Mesenchymal stem cell (in vitro differentiated cells and primary cell): Measurements from ENCODE around the gene PGC.

ENCODE experiments used
- DNase-seq: peaks from one replicate; pipeline ENCODE4 v3.0.0-alpha.2; 2013
- H2AFZ ChIP-seq: one replicate; pipeline ENCODE4 v1.6.1; 2013; ENCODE audit warnings: low read depth, mild to moderate bottlenecking, control low read depth, inconsistent platforms, low read length, moderate library complexity
- H2AK5ac ChIP-seq: 2 replicates; pipeline ENCODE4 v1.6.1; 2013; ENCODE audit warnings: low read length, moderate library complexity, mild to moderate bottlenecking, inconsistent platforms; ENCODE audit not compliant: severe bottlenecking
- H2BK120ac ChIP-seq: one replicate; pipeline ENCODE4 v1.6.1; 2013; ENCODE audit warnings: low read depth, mild to moderate bottlenecking, inconsistent platforms, low read length, moderate library complexity
- H2BK12ac ChIP-seq, 2 experiments: one replicate each; pipeline ENCODE4 v1.6.1; 2013; ENCODE audit warnings: inconsistent platforms in 2 of 2, low read length in 2 of 2, mild to moderate bottlenecking in 2 of 2, moderate library complexity in 2 of 2, control low read depth in 1 of 2
- H2BK15ac ChIP-seq: one replicate; pipeline ENCODE4 v1.6.1; 2013; ENCODE audit warnings: mild to moderate bottlenecking, low read depth, inconsistent platforms; ENCODE audit not compliant: poor library complexity, severe bottlenecking
- H2BK5ac ChIP-seq: 2 replicates; pipeline ENCODE4 v1.6.1; 2013; ENCODE audit warnings: low read depth, mild to moderate bottlenecking, low read length, control low read depth, inconsistent platforms; ENCODE audit not compliant: poor library complexity, severe bottlenecking
- H3K14ac ChIP-seq, 2 experiments: one replicate each; pipeline ENCODE4 v1.6.1; 2013; ENCODE audit warnings: inconsistent platforms in 2 of 2, low read length in 2 of 2, control low read depth in 1 of 2, mild to moderate bottlenecking in 1 of 2, moderate library complexity in 1 of 2
- H3K18ac ChIP-seq, 2 experiments: one replicate each; pipeline ENCODE4 v1.6.1; 2013; ENCODE audit warnings: inconsistent platforms in 2 of 2, low read length in 2 of 2, control low read depth in 1 of 2, low read depth in 1 of 2, mild to moderate bottlenecking in 1 of 2
- H3K23ac ChIP-seq, 2 experiments: one replicate each; pipeline ENCODE4 v1.6.1; 2013; ENCODE audit warnings: inconsistent platforms in 2 of 2, low read length in 2 of 2, mild to moderate bottlenecking in 2 of 2, moderate library complexity in 2 of 2, control low read depth in 1 of 2
- H3K27ac ChIP-seq: 2 replicates; pipeline ENCODE4 v1.5.1; 2013; ENCODE audit warnings: mild to moderate bottlenecking, moderate library complexity, low read length, control low read depth, inconsistent platforms; ENCODE audit not compliant: poor library complexity, severe bottlenecking
- H3K27me3 ChIP-seq, 2 experiments: 2 replicates each; pipeline versions ENCODE4 v1.6.1 to v1.7.0; 2013; ENCODE audit warnings: low read length in 2 of 2, mild to moderate bottlenecking in 2 of 2, moderate library complexity in 2 of 2, control low read depth in 1 of 2, inconsistent platforms in 1 of 2; ENCODE audit not compliant: control insufficient read depth in 1 of 2, insufficient read depth in 1 of 2
- H3K36me3 ChIP-seq, 2 experiments: 2 replicates each; pipeline versions ENCODE4 v1.6.1 to v1.7.0; 2013; ENCODE audit warnings: low read length in 2 of 2, control low read depth in 1 of 2, inconsistent platforms in 1 of 2, low read depth in 1 of 2, mild to moderate bottlenecking in 1 of 2; ENCODE audit not compliant: insufficient read depth in 2 of 2, control insufficient read depth in 1 of 2
- H3K4ac ChIP-seq, 2 experiments: one replicate each; pipeline ENCODE4 v1.6.1; 2013; ENCODE audit warnings: inconsistent platforms in 2 of 2, low read length in 2 of 2, mild to moderate bottlenecking in 2 of 2, moderate library complexity in 2 of 2, control low read depth in 1 of 2, low read depth in 1 of 2
- H3K4me1 ChIP-seq: 2 replicates; pipeline ENCODE4 v1.6.1; 2013; ENCODE audit warnings: low read depth, low read length, control low read depth; ENCODE audit not compliant: control insufficient read depth, insufficient read depth
- H3K4me2 ChIP-seq: 2 replicates; pipeline ENCODE4 v1.6.1; 2013; ENCODE audit warnings: low read length, mild to moderate bottlenecking, inconsistent platforms; ENCODE audit not compliant: poor library complexity, severe bottlenecking
- H3K4me3 ChIP-seq, 2 experiments: 2 replicates each; pipeline versions ENCODE4 v1.5.1 to v1.7.0; 2013; ENCODE audit warnings: low read length in 2 of 2, mild to moderate bottlenecking in 2 of 2, control low read depth in 1 of 2, low read depth in 1 of 2; ENCODE audit not compliant: insufficient read depth in 1 of 2
- H3K79me1 ChIP-seq: replicated peaks from 2 replicates; pipeline ENCODE4 v1.6.1; 2013; ENCODE audit warnings: mild to moderate bottlenecking, control low read depth, low read length, inconsistent platforms; ENCODE audit not compliant: poor library complexity, severe bottlenecking
- H3K9ac ChIP-seq: 2 replicates; pipeline ENCODE4 v1.7.0; 2013; ENCODE audit warnings: mild to moderate bottlenecking, low read length, moderate library complexity
- H3K9me3 ChIP-seq: 2 replicates; pipeline ENCODE4 v1.7.0; 2013; ENCODE audit warnings: mild to moderate bottlenecking, low read length; ENCODE audit not compliant: control insufficient read depth
- H4K8ac ChIP-seq: one replicate; pipeline ENCODE4 v1.6.1; 2013; ENCODE audit warnings: inconsistent platforms, mild to moderate bottlenecking, low read length, moderate library complexity
- H4K91ac ChIP-seq: one replicate; pipeline ENCODE4 v1.6.1; 2013; ENCODE audit warnings: mild to moderate bottlenecking, low read length, inconsistent platforms
- WGBS: methylation state at CpG from one replicate; pipeline ENCODE4 v1.1.7; 2013; ENCODE audit warnings: mixed read lengths; 5-methylcytosine and 5-hydroxymethylcytosine counted together

PGC gene

GRCh38 chr6:41781366-41781730 is 34.2 kb upstream of the PGC start:
- Histone ChIP-seq H4K91ac (no peak overlapping the region), H3K18ac (no peak overlapping the region), H2BK15ac (no peak overlapping the region), H3K79me1 (peaks cover 17% of the 10 kb centered on the region), H3K4me1 (peaks cover 20% of the 10 kb centered on the region), H2AFZ (no peak overlapping the region), H3K4me3 (peak overlapping the region in 1 of 2 experiments; percentile 77), H3K4me2 (no peak overlapping the region), H3K4ac (no peak overlapping the region), H3K27me3 (no peaks in the 10 kb centered on the region), H3K36me3 (peaks cover 5 to 14% of the 10 kb centered on the region in 2 experiments), H3K23ac (no peak overlapping the region), H4K8ac (no peak overlapping the region), H2AK5ac (no peak overlapping the region), H2BK5ac (no peak overlapping the region), H3K27ac (no peak overlapping the region), H2BK12ac (peak overlapping the region in 1 of 2 experiments; percentile 45), H3K14ac (no peak overlapping the region), H3K9ac (no peak overlapping the region), H2BK120ac (no peak overlapping the region), H3K9me3 (no peaks in the 10 kb centered on the region)
- 48% methylated on average over 2 of the region's 3 CpGs for WGBS
- no peak for DNase-seq

- Histone ChIP-seq H3K14ac (no peak within 1 kb of the TSS), H3K9me3 (no peaks in the 10 kb centered on the region), H2BK15ac (peak within 1 kb of the TSS; percentile 28), H3K4ac (peak within 1 kb of the TSS in 1 of 2 experiments; percentile 26), H3K27me3 (no peaks in the 10 kb centered on the region), H4K8ac (no peak within 1 kb of the TSS), H3K79me1 (peaks cover 17% of the 10 kb centered on the region), H3K36me3 (peaks cover 5 to 15% of the 10 kb centered on the region in 2 experiments), H3K4me3 (peak within 1 kb of the TSS; percentile 64 to 84), H2BK5ac (no peak within 1 kb of the TSS), H3K4me2 (peak within 1 kb of the TSS; percentile 95), H3K4me1 (peaks cover 14% of the 10 kb centered on the region), H3K23ac (no peak within 1 kb of the TSS), H2AFZ (peak within 1 kb of the TSS; percentile 68), H4K91ac (no peak within 1 kb of the TSS), H2AK5ac (no peak within 1 kb of the TSS), H2BK120ac (no peak within 1 kb of the TSS), H3K9ac (peak within 1 kb of the TSS; percentile 92), H3K18ac (peak within 1 kb of the TSS; percentile 23 to 60), H2BK12ac (peak within 1 kb of the TSS in 1 of 2 experiments; percentile 45), H3K27ac (no peak within 1 kb of the TSS)
- peak; percentile 30 for DNase-seq
- WGBS, result 1% methylated on average over 21 of the region's 36 CpGs
Measured at GRCh38 chr6:41780551-41781365, 33.6 kb upstream of the PGC start, which contains the start of gene PRICKLE4. TSS of gene PRICKLE4 (plus strand) at chr6:41780782. CDS start at chr6:41783474, 2,692 bp downstream.

- Histone ChIP-seq H3K27me3 (no peaks in the 10 kb centered on the region), H4K91ac (no peak within 1 kb of the TSS), H2BK120ac (no peak within 1 kb of the TSS), H3K27ac (no peak within 1 kb of the TSS), H2BK12ac (no peak within 1 kb of the TSS), H2BK15ac (peak within 1 kb of the TSS; percentile 28), H3K79me1 (peaks cover 18% of the 10 kb centered on the region), H3K4ac (peak within 1 kb of the TSS; percentile 26 to 35), H3K14ac (peak within 1 kb of the TSS in 1 of 2 experiments; percentile 76), H3K4me3 (peak within 1 kb of the TSS; percentile 64 to 94), H2AK5ac (no peak within 1 kb of the TSS), H3K36me3 (peaks cover 12 to 22% of the 10 kb centered on the region in 2 experiments), H3K23ac (peak within 1 kb of the TSS in 1 of 2 experiments; percentile 36), H2AFZ (peak within 1 kb of the TSS; percentile 68), H4K8ac (peak within 1 kb of the TSS; percentile 29), H2BK5ac (no peak within 1 kb of the TSS), H3K4me1 (peaks cover 16% of the 10 kb centered on the region), H3K4me2 (peak within 1 kb of the TSS; percentile 95), H3K18ac (peak within 1 kb of the TSS in 1 of 2 experiments; percentile 60), H3K9ac (peak within 1 kb of the TSS; percentile 92), H3K9me3 (no peaks in the 10 kb centered on the region)
- under 1% methylated on average over 70 of the region's 73 CpGs for WGBS
- peak; percentile 91 for DNase-seq
Measured at GRCh38 chr6:41779788-41780550, 32.8 kb upstream of the PGC start, which contains the start of gene FRS3. TSS of gene FRS3 (minus strand) at chr6:41779900. CDS start at chr6:41776987, 2,913 bp downstream.
